Measurements from ENCODE around the gene ALKBH4. TPM values are rescaled to one million over a fixed set of nuclear protein-coding genes. Genes with fewer than 3 reads are reported as not detected.

The ALKBH4 gene
- total RNA-seq = 10.0 and 10.9 TPM in 2 replicates

GRCh38 chr7:102464577-102465280 is at the start of gene ALKBH4, which contains the start of gene LRWD1:
Gene ALKBH4 (minus strand): TSS chr7:102464863. CDS start chr7:102464836, 27 bp downstream.
Gene LRWD1 (plus strand): TSS chr7:102464984. CDS start chr7:102465081, 97 bp downstream.

GRCh38 chr7:102478314-102479208 is 13.9 kb upstream of the ALKBH4 start, which contains the start of gene POLR2J:
Gene POLR2J (minus strand): TSS chr7:102478922. CDS start chr7:102478860, 62 bp downstream.

GRCh38 chr7:102433219-102434038 is 31.2 kb downstream of the ALKBH4 start, which contains the start of gene ORAI2:
Gene ORAI2 (plus strand): TSS chr7:102433575. CDS start chr7:102438957, 5,382 bp downstream.

Other genes with a start within 250 kb of the ALKBH4 start
- gene SH2B2, start 178.0 kb downstream of the ALKBH4 start, total RNA-seq = 0.85 and 1.2 TPM in 2 replicates
- gene SPDYE6, start 108.4 kb downstream of the ALKBH4 start, total RNA-seq = not detected in 2 replicates
- gene PRKRIP1, start 68.5 kb downstream of the ALKBH4 start, total RNA-seq = 11.4 and 11.6 TPM in 2 replicates
- gene ORAI2, start 31.3 kb downstream of the ALKBH4 start, total RNA-seq = 22.8 and 37.3 TPM in 2 replicates
- 12.9 and 15.8 TPM in 2 replicates for gene LRWD1, start 121 bp upstream of the ALKBH4 start, total RNA-seq
- 39.7 and 40.0 TPM in 2 replicates for gene POLR2J, start 14.1 kb upstream of the ALKBH4 start, total RNA-seq
- gene RASA4B, start 52.9 kb upstream of the ALKBH4 start, total RNA-seq = 1.8 and 2.0 TPM in 2 replicates
- 1.3 and 1.7 TPM in 2 replicates for gene UPK3BL2, start 78.8 kb upstream of the ALKBH4 start, total RNA-seq
- not detected in 2 replicates for gene SPDYE2, start 86.4 kb upstream of the ALKBH4 start, total RNA-seq
- 17.9 and 32.2 TPM in 2 replicates for gene POLR2J3, start 107.7 kb upstream of the ALKBH4 start, total RNA-seq
- 7.0 and 10.6 TPM in 2 replicates for gene RASA4, start 151.9 kb upstream of the ALKBH4 start, total RNA-seq
- 5.5 and 12.9 TPM in 2 replicates for gene UPK3BL1, start 177.9 kb upstream of the ALKBH4 start, total RNA-seq
- gene SPDYE2B, start 185.5 kb upstream of the ALKBH4 start, total RNA-seq = not detected in 2 replicates
- 2.1 and 3.9 TPM in 2 replicates for gene POLR2J2, start 206.8 kb upstream of the ALKBH4 start, total RNA-seq